CD4-positive, alpha-beta T cell treated with Interferon alpha-2 for 1 hour (primary cell): ENCODE data around the gene LATS2.
"Not testable (repeated sequence)": the region's sequence is repeated elsewhere in the genome, so short reads cannot be mapped to it uniquely, and the experiment has no call there.

Source experiments
- DNase-seq, 2 donors: peaks; one replicate each; pipeline ENCODE4 v3.0.0-alpha.2; 2020 to 2022

LATS2 gene

DNA sequence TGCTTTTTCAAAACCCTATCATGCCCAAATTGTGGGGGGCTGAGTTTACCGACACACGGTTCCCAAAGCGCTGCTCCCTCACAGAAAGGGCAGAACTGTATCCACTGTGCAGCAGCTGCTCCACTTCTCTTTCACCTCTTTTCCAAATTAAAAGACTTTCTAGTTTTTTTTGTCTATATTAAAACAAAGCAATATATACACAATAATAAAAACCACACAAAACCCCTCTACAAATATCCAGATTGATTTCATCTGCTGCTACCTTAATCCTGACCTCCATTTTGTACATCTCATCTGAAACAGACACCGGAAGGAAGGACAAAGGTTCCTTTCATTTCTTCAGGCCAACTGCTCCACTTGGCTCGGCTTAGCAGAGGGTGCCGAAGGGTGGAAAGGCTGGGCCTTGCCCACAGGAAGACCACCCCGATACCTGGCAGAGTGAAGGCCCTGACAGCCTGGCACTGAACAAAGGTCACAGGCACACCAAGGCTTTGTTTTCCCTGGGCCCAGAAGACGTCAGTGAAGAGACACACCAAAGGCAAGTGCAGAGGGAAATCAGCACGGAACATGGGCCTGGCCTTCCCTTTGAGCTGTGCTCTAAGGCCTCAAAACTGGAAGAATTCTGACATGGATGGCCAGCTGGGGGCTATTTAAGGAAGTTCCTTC, 71.6 kb downstream of the LATS2 start:
- DNase-seq, result no peak

GRCh38 chr13:20988909-20989655, 72.3 kb downstream of the LATS2 start:
- no peak for DNase-seq

GRCh38 chr13:20988033-20988908, 73.1 kb downstream of the LATS2 start:
- no peak for DNase-seq

DNA sequence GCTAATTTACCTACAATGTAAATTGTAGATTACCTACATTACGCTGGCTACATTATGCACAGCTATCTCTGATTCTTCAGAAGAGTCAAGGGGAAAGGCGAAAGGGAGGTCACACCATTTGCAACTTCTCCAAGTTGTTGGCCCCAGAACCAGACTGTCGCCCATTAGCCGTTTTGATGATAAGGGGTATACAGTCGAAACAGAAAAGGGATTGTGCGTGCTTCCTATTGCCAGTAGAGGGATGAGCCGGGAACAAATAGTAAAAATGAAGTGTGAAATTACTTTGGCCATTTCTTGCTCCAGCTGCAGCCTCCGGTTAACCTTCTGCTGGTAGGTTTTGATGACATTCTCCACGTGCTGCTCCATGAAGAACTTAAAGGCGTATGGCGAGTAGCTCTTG, 73.8 kb downstream of the LATS2 start:
- DNase-seq, result no peak

- no peak for DNase-seq
Observed at GRCh38 chr13:20984879-20985278, 76.5 kb downstream of the LATS2 start.

GRCh38 chr13:20983386-20983785, 78.0 kb downstream of the LATS2 start:
- no peak for DNase-seq

GRCh38 chr13:20981370-20982095, 79.9 kb downstream of the LATS2 start:
- no peak for DNase-seq

DNA sequence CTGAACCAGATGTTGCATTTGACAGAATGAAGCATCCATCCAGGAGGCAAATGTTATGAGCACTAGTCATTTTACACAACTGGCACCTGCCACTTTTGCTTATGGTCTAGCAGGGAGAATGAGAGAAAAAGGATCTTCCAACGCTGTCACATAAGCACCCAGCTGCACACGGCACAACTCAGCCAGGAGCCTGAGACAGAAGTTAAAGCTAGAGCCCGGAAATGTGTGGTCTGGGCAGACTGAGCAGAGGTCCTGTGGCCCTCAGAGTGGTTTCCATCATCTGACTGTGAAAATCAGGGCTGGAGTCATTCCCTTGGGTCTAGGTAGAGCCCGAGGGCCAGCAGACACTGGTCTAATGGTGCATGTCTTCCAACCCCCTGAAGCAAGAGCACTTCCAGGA, 80.5 kb downstream of the LATS2 start:
- DNase-seq, result no peak

DNA sequence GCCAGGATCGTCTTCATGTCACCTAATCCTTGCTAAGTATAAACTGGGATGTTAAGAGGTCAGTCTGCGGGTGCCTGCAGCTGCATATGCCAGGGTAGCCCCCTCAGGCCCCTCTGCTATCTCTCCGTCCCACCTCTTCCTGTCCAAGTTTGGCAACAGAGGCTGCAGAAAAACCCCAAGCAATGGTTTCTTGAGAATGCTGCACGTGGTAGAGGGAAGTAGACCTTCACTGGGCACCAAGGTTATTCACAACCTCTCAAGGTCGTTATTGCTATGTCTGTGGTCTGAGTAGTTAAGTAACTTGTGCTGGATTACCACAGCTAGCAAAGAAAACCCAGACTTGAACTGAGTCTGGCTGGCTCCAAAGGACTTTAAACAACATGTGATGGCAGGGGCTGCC, 81.0 kb downstream of the LATS2 start:
- DNase-seq, result no peak

DNA sequence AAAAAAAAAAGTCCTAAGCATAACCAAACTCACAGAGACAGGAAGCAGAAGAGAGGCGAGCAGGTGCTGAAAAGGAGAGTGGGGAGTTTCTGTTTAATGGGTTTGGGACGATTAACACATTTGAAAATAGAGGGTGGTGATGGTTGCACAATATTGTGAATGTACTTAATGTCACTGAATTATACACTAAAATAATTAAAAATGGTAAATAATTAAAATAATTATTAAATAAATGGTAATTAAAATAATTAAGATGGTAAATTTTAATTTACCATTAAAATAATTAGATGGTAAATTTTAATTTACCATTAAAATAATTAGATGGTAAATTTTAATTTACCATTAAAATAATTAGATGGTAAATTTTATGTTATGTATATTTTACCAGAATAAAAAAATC, 84.0 kb downstream of the LATS2 start:
- DNase-seq, result no peak

GRCh38 chr13:20974981-20975585, 86.3 kb downstream of the LATS2 start:
- no peak for DNase-seq

DNA sequence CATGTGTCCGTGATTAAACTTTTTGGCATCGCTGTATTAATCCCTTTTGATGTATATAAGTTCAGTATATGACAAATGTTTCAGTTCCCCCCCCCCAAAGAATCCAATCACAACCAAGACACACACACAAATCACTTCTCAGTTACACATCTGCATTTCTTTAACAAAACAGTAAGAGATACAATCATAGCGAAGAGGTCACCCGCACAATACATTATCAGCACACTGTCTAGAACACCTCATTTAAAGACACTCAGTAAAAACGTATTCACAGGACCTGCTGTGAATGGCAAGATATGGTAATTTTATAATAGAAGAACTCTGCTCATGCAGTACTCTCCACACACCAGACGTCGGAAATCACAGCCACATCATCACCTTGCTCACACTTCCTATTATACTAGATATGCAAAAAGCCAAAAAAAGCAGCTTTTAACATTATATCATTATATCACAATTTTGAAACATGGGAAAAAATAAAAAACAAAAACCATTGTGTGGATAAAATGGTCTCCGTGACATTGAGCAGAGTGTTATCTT, 87.4 kb downstream of the LATS2 start:
- no peak for DNase-seq

DNA sequence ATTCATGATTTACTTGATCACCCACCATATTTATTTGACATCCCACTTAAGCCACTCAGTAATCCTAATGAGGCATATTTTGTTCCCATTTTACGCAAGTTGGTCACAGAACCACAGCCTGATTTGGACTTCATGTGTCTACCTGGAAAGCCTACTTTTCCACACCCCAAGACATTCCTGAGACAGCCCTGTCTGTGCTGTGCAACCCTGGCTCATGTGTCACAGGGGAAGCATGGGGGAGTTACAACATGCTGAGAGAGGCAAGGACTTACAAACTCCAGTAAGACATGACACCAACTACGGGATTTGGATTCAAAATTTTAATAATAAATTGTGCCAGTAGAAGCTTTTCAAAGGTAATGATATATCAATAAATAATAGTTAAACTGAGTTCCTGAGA, 88.7 kb downstream of the LATS2 start:
- no peak for DNase-seq

DNA sequence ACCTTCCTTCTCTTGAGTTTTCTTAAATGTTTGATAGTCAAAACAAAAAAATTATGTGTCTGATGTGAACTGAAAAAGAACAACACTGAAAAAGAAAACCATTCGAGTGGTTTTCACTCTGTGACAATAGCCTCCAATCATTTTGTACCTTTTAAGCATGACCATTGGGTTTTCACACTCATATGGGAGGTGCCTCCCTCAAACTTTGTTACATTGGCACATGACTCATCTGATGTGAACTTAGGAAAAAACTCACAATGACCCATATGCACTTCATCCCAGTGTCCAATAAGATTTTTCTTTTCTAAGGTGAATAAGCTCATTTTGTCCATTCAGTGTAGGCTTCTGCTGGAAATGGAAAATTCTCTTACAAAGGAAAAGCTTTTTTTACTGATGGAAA, 92.2 kb downstream of the LATS2 start:
- no peak for DNase-seq

- no peak for DNase-seq
Observed at GRCh38 chr13:20968745-20969144, 92.6 kb downstream of the LATS2 start.

DNA sequence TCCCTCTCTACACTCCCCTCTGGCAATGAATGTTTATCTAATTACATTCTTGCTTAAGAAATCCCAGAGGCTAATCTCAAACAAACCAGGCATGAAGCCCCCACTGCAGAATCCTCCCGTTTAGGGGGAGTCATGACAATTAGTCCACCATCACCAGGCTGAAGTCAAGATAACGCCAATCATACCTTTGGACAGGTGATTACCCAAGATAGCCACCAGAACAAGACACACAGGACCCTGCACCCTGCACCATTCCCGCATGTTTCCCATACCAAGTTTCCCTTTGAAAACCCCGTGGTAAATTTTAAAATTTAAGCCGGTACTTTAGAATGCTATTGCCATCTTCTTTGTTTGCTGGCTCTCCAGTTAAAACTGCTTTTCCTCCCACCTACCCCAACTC, 94.0 kb downstream of the LATS2 start:
- DNase-seq, result no peak

GRCh38 chr13:20964904-20965303, 96.5 kb downstream of the LATS2 start:
- no peak for DNase-seq

DNA sequence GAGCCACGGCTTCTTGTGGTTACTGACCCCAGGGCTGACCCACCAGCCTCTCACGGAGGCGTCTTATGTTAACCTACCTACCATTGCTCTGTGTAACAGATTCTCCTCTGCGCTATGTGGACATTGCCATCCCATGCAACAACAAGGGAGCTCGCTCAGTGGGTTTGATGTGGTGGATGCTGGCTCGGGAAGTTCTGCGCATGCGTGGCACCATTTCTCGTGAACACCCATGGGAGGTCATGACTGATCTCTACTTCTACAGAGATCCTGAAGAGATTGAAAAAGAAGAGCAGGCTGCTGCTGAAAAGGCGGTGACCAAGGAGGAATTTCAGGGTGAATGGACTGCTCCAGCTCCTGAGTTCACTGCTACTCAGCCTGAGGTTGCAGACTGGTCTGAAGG, 99.7 kb downstream of the LATS2 start:
- not testable (repeated sequence) for DNase-seq

- no peak for DNase-seq
Observed at GRCh38 chr13:20960663-20961309, 100.6 kb downstream of the LATS2 start.

GRCh38 chr13:20957049-20957620, 104.3 kb downstream of the LATS2 start:
- DNase-seq, result not testable (repeated sequence)

DNA sequence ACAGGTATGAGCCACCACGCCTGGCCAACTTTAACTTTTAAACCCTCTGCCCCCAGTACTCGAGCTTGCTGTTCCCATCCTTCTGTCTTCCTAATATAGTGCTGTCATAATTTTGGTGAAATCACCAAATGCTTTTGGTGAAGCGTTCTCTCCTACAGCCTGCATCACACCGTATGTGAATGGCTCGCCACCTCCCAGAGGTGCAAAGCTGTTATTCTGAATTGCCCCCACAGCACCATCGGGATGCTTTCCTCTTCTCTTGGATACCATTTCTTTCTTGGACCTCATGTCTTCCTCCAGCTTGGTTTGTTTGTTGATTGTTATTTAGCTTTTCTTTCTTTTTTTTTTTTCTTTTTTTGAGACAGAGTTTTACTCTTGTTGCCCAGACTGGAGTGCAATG, 105.9 kb downstream of the LATS2 start:
- no peak for DNase-seq
